GM12874 (cell line): ENCODE data around the gene CCDC106.

Source experiments
- TF ChIP-seq, protein P1 (sequence below): IDR thresholded peaks from 2 replicates; pipeline ENCODE4 v1.5.1; 2011; ENCODE audit warnings: low read depth, mild to moderate bottlenecking, control low read depth, low read length, moderate library complexity; ENCODE audit not compliant: insufficient read depth

CCDC106 gene

GRCh38 chr19:55632463-55632834 is 15.6 kb upstream of the CCDC106 start:
- TF ChIP-seq, protein P1, sequence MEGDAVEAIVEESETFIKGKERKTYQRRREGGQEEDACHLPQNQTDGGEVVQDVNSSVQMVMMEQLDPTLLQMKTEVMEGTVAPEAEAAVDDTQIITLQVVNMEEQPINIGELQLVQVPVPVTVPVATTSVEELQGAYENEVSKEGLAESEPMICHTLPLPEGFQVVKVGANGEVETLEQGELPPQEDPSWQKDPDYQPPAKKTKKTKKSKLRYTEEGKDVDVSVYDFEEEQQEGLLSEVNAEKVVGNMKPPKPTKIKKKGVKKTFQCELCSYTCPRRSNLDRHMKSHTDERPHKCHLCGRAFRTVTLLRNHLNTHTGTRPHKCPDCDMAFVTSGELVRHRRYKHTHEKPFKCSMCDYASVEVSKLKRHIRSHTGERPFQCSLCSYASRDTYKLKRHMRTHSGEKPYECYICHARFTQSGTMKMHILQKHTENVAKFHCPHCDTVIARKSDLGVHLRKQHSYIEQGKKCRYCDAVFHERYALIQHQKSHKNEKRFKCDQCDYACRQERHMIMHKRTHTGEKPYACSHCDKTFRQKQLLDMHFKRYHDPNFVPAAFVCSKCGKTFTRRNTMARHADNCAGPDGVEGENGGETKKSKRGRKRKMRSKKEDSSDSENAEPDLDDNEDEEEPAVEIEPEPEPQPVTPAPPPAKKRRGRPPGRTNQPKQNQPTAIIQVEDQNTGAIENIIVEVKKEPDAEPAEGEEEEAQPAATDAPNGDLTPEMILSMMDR: peak; percentile 72

DNA sequence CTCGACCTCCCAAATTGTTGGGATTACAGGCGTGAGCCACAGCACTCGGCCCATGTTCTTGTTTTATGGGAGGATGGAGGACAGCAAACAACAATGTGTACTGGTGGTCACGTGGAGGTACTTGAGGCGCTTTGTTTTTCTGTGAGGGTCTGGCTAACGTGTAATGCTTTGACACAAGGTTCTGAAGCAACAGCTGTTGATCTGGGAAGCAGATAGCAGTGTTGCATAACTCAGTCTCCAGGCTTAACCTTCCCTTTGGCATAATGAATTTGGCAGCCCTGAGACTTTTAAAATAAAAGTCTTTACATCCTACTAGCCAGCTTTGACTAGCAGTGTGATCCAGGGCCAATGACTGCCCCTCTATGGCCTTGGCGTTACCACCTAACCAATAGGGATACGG is 14.2 kb upstream of the CCDC106 start:
- TF ChIP-seq, protein P1: no peak

- TF ChIP-seq, protein P1: no peak
These were observed 12.7 kb upstream of the CCDC106 start for GRCh38 chr19:55635334-55635717.

DNA sequence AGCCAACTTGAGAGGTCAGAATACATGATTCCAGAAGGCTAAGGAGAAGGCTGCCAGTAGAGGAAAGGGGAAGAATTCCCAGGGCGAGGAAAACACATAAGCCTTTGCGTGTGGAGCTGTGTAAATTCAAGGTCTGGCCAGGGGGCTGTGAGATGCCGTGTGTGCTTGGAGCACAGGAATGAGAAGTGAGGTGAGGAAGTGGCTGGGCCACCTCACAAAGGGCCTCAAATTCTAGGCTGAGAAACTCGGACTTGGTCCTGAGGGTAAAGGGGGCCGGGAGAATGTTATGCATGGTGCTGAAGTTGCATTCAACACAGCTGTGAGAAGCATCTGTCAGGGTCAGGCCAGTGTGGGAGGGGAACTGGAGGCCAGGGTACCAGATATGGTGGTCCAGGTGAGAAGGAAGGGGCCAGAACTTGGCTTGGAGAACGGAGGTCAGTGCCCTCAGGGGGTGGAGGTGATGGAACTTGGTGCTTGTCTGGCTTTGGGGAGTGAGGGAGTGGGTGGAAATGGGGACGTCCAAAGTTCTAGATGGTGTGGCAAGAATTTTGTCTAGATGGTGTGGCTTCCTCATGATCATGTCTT is 12.1 kb upstream of the CCDC106 start:
- TF ChIP-seq, protein P1: no peak

DNA sequence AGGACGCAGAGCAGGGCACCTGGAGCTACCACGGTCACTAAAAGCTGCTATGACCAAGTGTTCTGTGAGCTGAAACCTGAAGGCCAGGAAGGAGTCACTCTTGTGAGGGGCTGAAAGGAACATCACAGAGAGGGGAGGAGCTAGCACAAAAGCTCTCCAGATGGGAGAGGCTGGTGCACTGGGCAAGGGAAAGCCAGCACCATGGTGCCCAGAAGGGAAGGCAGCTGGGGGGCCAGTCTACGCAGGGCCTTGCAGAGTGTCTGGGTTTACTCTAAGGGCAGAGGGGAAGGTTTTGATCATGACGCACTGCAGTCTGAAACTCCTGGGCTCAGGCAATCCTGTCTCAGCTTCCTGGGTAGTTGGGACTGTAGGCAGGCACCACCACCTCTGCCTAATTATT is 11.3 kb upstream of the CCDC106 start:
- TF ChIP-seq, protein P1: no peak

GRCh38 chr19:55637534-55637933 is 10.5 kb upstream of the CCDC106 start:
- TF ChIP-seq, protein P1: no peak

DNA sequence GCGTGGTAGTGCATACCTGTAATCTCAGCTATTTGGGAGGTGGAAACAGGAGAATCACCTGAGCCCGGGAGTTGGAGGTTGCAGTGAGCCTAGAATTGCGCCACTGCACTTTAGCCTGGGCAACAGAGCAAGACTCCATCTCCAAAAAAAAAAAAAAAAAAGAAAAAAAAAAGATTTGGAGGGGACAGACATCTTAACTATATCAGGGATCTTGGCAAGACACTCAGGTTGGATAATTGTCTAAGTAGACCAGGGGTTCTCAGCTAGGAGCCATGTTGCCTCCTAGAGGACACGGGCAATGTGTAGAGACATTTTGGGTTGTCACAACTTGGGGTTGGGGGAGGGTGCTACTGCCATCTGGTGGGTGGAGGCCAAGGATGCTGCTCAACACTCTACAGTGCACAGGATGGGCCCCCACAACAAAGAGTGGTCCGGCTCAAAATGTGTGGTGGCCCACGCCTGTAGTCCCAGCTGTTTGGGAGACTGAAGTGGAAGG is 9.1 kb upstream of the CCDC106 start:
- TF ChIP-seq, protein P1: peak; percentile 76

DNA sequence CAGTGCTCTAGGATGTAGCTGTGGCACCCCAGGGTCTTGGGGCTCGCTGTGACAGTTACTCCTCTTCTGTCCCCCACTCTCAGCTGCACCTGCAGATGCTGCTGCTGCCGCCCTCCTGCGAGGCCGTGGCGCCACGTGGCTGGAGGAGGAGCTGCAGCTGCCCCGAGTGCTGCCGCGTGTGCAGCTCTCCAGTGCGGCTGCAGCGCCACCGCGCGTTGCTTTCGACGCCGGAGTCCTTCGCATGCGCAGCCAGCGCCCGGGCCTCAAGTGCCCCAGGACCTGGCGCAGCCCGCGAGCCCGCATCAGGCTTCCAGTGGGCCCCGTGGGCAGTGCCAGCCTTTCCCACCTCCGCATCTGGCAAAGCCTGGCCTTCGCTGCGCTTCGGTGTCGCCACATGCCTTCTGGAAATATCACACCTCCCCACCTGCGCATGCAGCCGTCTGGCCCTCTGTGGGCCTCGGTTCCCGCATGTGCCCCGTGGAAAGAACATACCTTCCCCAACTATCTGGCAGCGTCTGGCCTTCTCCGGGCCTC is 7.9 kb upstream of the CCDC106 start:
- TF ChIP-seq, protein P1: peak; percentile 62
